Measurements from ENCODE around the gene ART5. TPM values are rescaled to one million over a fixed set of nuclear protein-coding genes. Genes with fewer than 3 reads are reported as not detected.

Gene ART5
- total and polyA plus RNA-seq, 2 donors (not counting 1 experiment from before 2014, with no cell fraction given) = 0.50 TPM; not detected in 1

Other genes with a start within 250 kb of the ART5 start
- not detected in 2 replicates for gene ART1, start 3.1 kb upstream of the ART5 start, total RNA-seq
- gene ART1, start 3.1 kb upstream of the ART5 start, polyA plus RNA-seq = not detected in 2 replicates
- gene CHRNA10, start 29.4 kb upstream of the ART5 start, total RNA-seq = 0.50 and 0.51 TPM in 2 replicates
- gene CHRNA10, start 29.4 kb upstream of the ART5 start, polyA plus RNA-seq = 0.16 and 0.23 TPM in 2 replicates
- 88.1 and 99.6 TPM in 2 replicates for gene NUP98, start 155.6 kb upstream of the ART5 start, total RNA-seq
- 60.6 and 95.1 TPM in 2 replicates for gene NUP98, start 155.6 kb upstream of the ART5 start, polyA plus RNA-seq
- 10.8 and 12.4 TPM in 2 replicates for gene PGAP2, start 166.6 kb upstream of the ART5 start, total RNA-seq
- gene PGAP2, start 166.6 kb upstream of the ART5 start, polyA plus RNA-seq = 12.8 and 18.9 TPM in 2 replicates
- 6.2 and 10.9 TPM in 2 replicates for gene RHOG, start 199.0 kb upstream of the ART5 start, total RNA-seq
- gene RHOG, start 199.0 kb upstream of the ART5 start, polyA plus RNA-seq = 53.1 and 61.8 TPM in 2 replicates
- gene STIM1, start 213.7 kb upstream of the ART5 start, total RNA-seq = 25.7 and 44.6 TPM in 2 replicates
- 24.6 and 38.1 TPM in 2 replicates for gene STIM1, start 213.7 kb upstream of the ART5 start, polyA plus RNA-seq

All from fibroblast of lung (primary cell).